ENCODE measurements around the gene C22orf39. TPM values are rescaled to one million over a fixed set of nuclear protein-coding genes. Genes with fewer than 3 reads are reported as not detected.
A peak's percentile ranks its signal among the peaks of the same experiment; 100 is the strongest.

C22orf39 gene
- total RNA-seq, 1 donor from 2014 or later, result 26.6 TPM

- peak overlapping the region; percentile 81 for H3K4me3 Mint-ChIP-seq (ENCODE audit: unreplicated experiment)
- peak; percentile 37 for DNase-seq (ENCODE audit: low spot score)
- peaks cover 2% of the 10 kb centered on the region for H3K27me3 Mint-ChIP-seq (ENCODE audit: unreplicated experiment)
- no peaks in the 10 kb centered on the region for H3K9me3 Mint-ChIP-seq (ENCODE audit: unreplicated experiment)
- H3K36me3 Mint-ChIP-seq (ENCODE audit: low read depth, unreplicated experiment), result peaks cover 8% of the 10 kb centered on the region
- no peak overlapping the region for H3K27ac Mint-ChIP-seq (ENCODE audit: unreplicated experiment)
- H3K4me1 Mint-ChIP-seq (ENCODE audit: unreplicated experiment), result peaks cover 26% of the 10 kb centered on the region
- TF ChIP-seq CTCF (IDR thresholded peaks at IDR 0.05; ENCODE audit: unreplicated experiment), result no peak
These were observed 16.5 kb downstream of the C22orf39 start for GRCh38 chr22:19430890-19431541.

- no peak for TF ChIP-seq CTCF (IDR thresholded peaks at IDR 0.05; ENCODE audit: unreplicated experiment)
- no peak for DNase-seq (ENCODE audit: low spot score)
- peak overlapping the region; percentile 36 for H3K27ac Mint-ChIP-seq (ENCODE audit: unreplicated experiment)
- H3K4me1 Mint-ChIP-seq (ENCODE audit: unreplicated experiment), result peaks cover 26% of the 10 kb centered on the region
- H3K4me3 Mint-ChIP-seq (ENCODE audit: unreplicated experiment), result peak overlapping the region; percentile 81
- H3K27me3 Mint-ChIP-seq (ENCODE audit: unreplicated experiment), result peaks cover 2% of the 10 kb centered on the region
- H3K36me3 Mint-ChIP-seq (ENCODE audit: low read depth, unreplicated experiment), result peaks cover 8% of the 10 kb centered on the region
- H3K9me3 Mint-ChIP-seq (ENCODE audit: unreplicated experiment), result no peaks in the 10 kb centered on the region
These were observed 17.3 kb downstream of the C22orf39 start for GRCh38 chr22:19429950-19430889.

GRCh38 chr22:19424186-19424500 lies 23.4 kb downstream of the C22orf39 start:
- TF ChIP-seq CTCF (IDR thresholded peaks at IDR 0.05; ENCODE audit: unreplicated experiment), result no peak
- H3K4me1 Mint-ChIP-seq (ENCODE audit: unreplicated experiment), result peaks cover 33% of the 10 kb centered on the region
- H3K27ac Mint-ChIP-seq (ENCODE audit: unreplicated experiment), result no peak overlapping the region
- no peaks in the 10 kb centered on the region for H3K9me3 Mint-ChIP-seq (ENCODE audit: unreplicated experiment)
- H3K4me3 Mint-ChIP-seq (ENCODE audit: unreplicated experiment), result no peak overlapping the region
- H3K36me3 Mint-ChIP-seq (ENCODE audit: low read depth, unreplicated experiment), result peaks cover 15% of the 10 kb centered on the region
- H3K27me3 Mint-ChIP-seq (ENCODE audit: unreplicated experiment), result no peaks in the 10 kb centered on the region
- no peak for DNase-seq (ENCODE audit: low spot score)

- H3K4me3 Mint-ChIP-seq (ENCODE audit: unreplicated experiment), result peak overlapping the region; percentile 35
- peaks cover 36% of the 10 kb centered on the region for H3K4me1 Mint-ChIP-seq (ENCODE audit: unreplicated experiment)
- H3K27me3 Mint-ChIP-seq (ENCODE audit: unreplicated experiment), result no peaks in the 10 kb centered on the region
These were observed 24.8 kb downstream of the C22orf39 start for GRCh38 chr22:19422440-19423301.

More at GRCh38 chr22:19422440-19423301, 24.8 kb downstream of the C22orf39 start:
- Mint-ChIP-seq H3K36me3 (ENCODE audit: low read depth, unreplicated experiment) (peaks cover 15% of the 10 kb centered on the region), H3K27ac (ENCODE audit: unreplicated experiment) (peak overlapping the region; percentile 84), H3K9me3 (ENCODE audit: unreplicated experiment) (no peaks in the 10 kb centered on the region)
- TF ChIP-seq CTCF (IDR thresholded peaks at IDR 0.05; ENCODE audit: unreplicated experiment), result no peak
- no peak for DNase-seq (ENCODE audit: low spot score)

Measured in endothelial cell (in vitro differentiated cells).